Small intestine (tissue), 7 donors: Measurements from ENCODE around the gene KANK4. TPM values are rescaled to one million over a fixed set of nuclear protein-coding genes. Genes with fewer than 3 reads are reported as not detected.
"Not testable (repeated sequence)": the region's sequence is repeated elsewhere in the genome, so short reads cannot be mapped to it uniquely, and the experiment has no call there.

Experiments
- DNase-seq, 2 donors: peaks; one replicate each; pipeline versions ENCODE4 v3.0.0 to v3.0.0-alpha.2; 2013
- FAIRE-seq: peaks from 2 replicates; lab custom pipeline; 2012; peaks lifted over from hg19 to GRCh38; lab: Jason Lieb, UNC
- H3K27ac ChIP-seq, 3 donors: one replicate each; pipeline ENCODE4 v1.5.1; 2013; ENCODE audit warnings: low read length in 2 of 3, mild to moderate bottlenecking in 2 of 3, control low read depth in 1 of 3, inconsistent platforms in 1 of 3, low read depth in 1 of 3, moderate library complexity in 1 of 3
- H3K27me3 ChIP-seq, 3 donors: one replicate each; pipeline ENCODE4 v1.6.1; 2013; ENCODE audit warnings: low read length in 3 of 3, inconsistent platforms in 1 of 3; ENCODE audit not compliant: control insufficient read depth in 3 of 3, insufficient read depth in 3 of 3
- H3K36me3 ChIP-seq, 3 donors: one replicate each; pipeline ENCODE4 v1.6.1; 2013; ENCODE audit warnings: low read length in 3 of 3, inconsistent platforms in 1 of 3, low read depth in 1 of 3, mild to moderate bottlenecking in 1 of 3, moderate library complexity in 1 of 3; ENCODE audit not compliant: control insufficient read depth in 3 of 3, insufficient read depth in 2 of 3
- H3K4me1 ChIP-seq, 3 donors: one replicate each; pipeline ENCODE4 v1.6.1; 2013; ENCODE audit warnings: low read length in 2 of 3, inconsistent platforms in 1 of 3, low read depth in 1 of 3, mild to moderate bottlenecking in 1 of 3, moderate library complexity in 1 of 3; ENCODE audit not compliant: control insufficient read depth in 3 of 3, insufficient read depth in 2 of 3
- H3K4me3 ChIP-seq, 3 donors: one replicate each; pipeline ENCODE4 v1.5.1; 2013; ENCODE audit warnings: low read length in 3 of 3, control low read depth in 1 of 3, inconsistent platforms in 1 of 3, low read depth in 1 of 3, mild to moderate bottlenecking in 1 of 3, moderate library complexity in 1 of 3
- H3K9me3 ChIP-seq, 2 donors: one replicate each; pipeline ENCODE4 v1.6.1; 2013; ENCODE audit warnings: low read depth in 1 of 2, low read length in 1 of 2; ENCODE audit not compliant: control insufficient read depth in 2 of 2, insufficient read depth in 1 of 2
- WGBS, 3 donors: extraction: QIAGEN DNeasy Blood & Tissue Kit; methylation state at CpG; one replicate each; pipeline ENCODE4 v1.1.7; 2013; 5-methylcytosine and 5-hydroxymethylcytosine counted together
- polyA plus RNA-seq, 4 donors: library from polyadenylated mRNA; stranded (reverse) in 3 of 4; unstranded in 1 of 4; fragments of 200-250 nt in 3 of 4; fragments of 120-200 nt in 1 of 4; gene quantifications; one replicate each; pipeline versions ENCODE4 v1.2.1 to v1.2.3, GENCODE V29; 2013
- donor health status: healthy with polysubstance abuse.
- donor health status: control.
- donor health status: control.
- donor health status: Bipolar disorder and iron deficiency.
- donor health status: healthy.

KANK4 gene
- polyA plus RNA-seq, 4 donors, result 0.43 to 1.4 TPM; not detected in 2

GRCh38 chr1:62229468-62229867 is 89.8 kb downstream of the KANK4 start:
- Histone ChIP-seq H3K27me3 (no peaks in the 10 kb centered on the region), H3K27ac (no peak overlapping the region), H3K9me3 (no peaks in the 10 kb centered on the region), H3K4me3 (no peak overlapping the region), H3K4me1 (no peaks in the 10 kb centered on the region), H3K36me3 (no peaks in the 10 kb centered on the region)
- DNase-seq, result no peak
- FAIRE-seq, result no peak
- 70 to 82% (median 73%) methylated on average over 3 of the region's 3 CpGs for WGBS, 3 donors

- Histone ChIP-seq H3K9me3 (no peaks in the 10 kb centered on the region), H3K27me3 (no peaks in the 10 kb centered on the region), H3K27ac (no peak overlapping the region), H3K4me3 (no peak overlapping the region), H3K4me1 (no peaks in the 10 kb centered on the region), H3K36me3 (no peaks in the 10 kb centered on the region)
- DNase-seq (no peak), FAIRE-seq (no peak)
- 70 to 74% (median 73%) methylated on average over 4 of the region's 4 CpGs for WGBS, 3 donors
Measured at GRCh38 chr1:62228883-62229187, 90.4 kb downstream of the KANK4 start.

- 77 to 78% (median 78%) methylated on average over 12 of the region's 12 CpGs for WGBS, 3 donors
- FAIRE-seq, result no peak
- Histone ChIP-seq H3K36me3 (no peaks in the 10 kb centered on the region), H3K9me3 (no peaks in the 10 kb centered on the region), H3K4me3 (no peak overlapping the region), H3K4me1 (no peaks in the 10 kb centered on the region), H3K27ac (no peak overlapping the region), H3K27me3 (no peaks in the 10 kb centered on the region)
- no peak for DNase-seq
Measured at GRCh38 chr1:62228136-62228882, 90.9 kb downstream of the KANK4 start.

- 85 to 87% (median 85%) methylated on average over 11 of the region's 11 CpGs for WGBS, 3 donors
Measured at GRCh38 chr1:62227496-62227895, 91.7 kb downstream of the KANK4 start.

GRCh38 chr1:62224182-62224581 is 95.1 kb downstream of the KANK4 start:
- DNase-seq, result no peak
- WGBS, 3 donors, result 23 to 41% (median 39%) methylated on average over 1 to 2 of the region's 3 CpGs

More at GRCh38 chr1:62227496-62227895, 91.7 kb downstream of the KANK4 start:
- no peak for FAIRE-seq
- H3K27ac ChIP-seq, result no peak overlapping the region
- DNase-seq, result no peak
- no peaks in the 10 kb centered on the region for H3K9me3 ChIP-seq
- H3K27me3 ChIP-seq, result no peaks in the 10 kb centered on the region
- no peaks in the 10 kb centered on the region for H3K36me3 ChIP-seq
- H3K4me1 ChIP-seq, result no peaks in the 10 kb centered on the region
- H3K4me3 ChIP-seq, result no peak overlapping the region

GRCh38 chr1:62222321-62222720 is 96.9 kb downstream of the KANK4 start:
- 80 to 89% (median 83%) methylated on average over 7 to 9 of the region's 9 CpGs for WGBS, 3 donors
- no peaks in the 10 kb centered on the region for H3K4me1 ChIP-seq
- no peaks in the 10 kb centered on the region for H3K27me3 ChIP-seq
- FAIRE-seq, result no peak
- H3K9me3 ChIP-seq, result no peaks in the 10 kb centered on the region
- no peak overlapping the region for H3K27ac ChIP-seq
- DNase-seq, result no peak
- no peak overlapping the region for H3K4me3 ChIP-seq
- H3K36me3 ChIP-seq, result no peaks in the 10 kb centered on the region

More at GRCh38 chr1:62224182-62224581, 95.1 kb downstream of the KANK4 start:
- Histone ChIP-seq H3K27ac (no peak overlapping the region), H3K27me3 (no peaks in the 10 kb centered on the region), H3K4me3 (no peak overlapping the region), H3K36me3 (no peaks in the 10 kb centered on the region), H3K9me3 (no peaks in the 10 kb centered on the region), H3K4me1 (no peaks in the 10 kb centered on the region)
- no peak for FAIRE-seq

GRCh38 chr1:62221171-62221570 is 98.1 kb downstream of the KANK4 start:
- FAIRE-seq, result no peak
- WGBS, 3 donors, result 94 to 100% (median 100%) methylated on average over 1 of the region's 1 CpG
- Histone ChIP-seq H3K9me3 (no peaks in the 10 kb centered on the region), H3K27me3 (no peaks in the 10 kb centered on the region), H3K36me3 (no peaks in the 10 kb centered on the region), H3K4me3 (no peak overlapping the region), H3K27ac (no peak overlapping the region), H3K4me1 (no peaks in the 10 kb centered on the region)
- DNase-seq, result no peak

GRCh38 chr1:62220456-62220855 is 98.8 kb downstream of the KANK4 start:
- 91 to 95% (median 93%) methylated on average over 9 of the region's 9 CpGs for WGBS, 3 donors
- H3K4me3 ChIP-seq, H3K9me3 ChIP-seq, H3K36me3 ChIP-seq, FAIRE-seq, DNase-seq, H3K4me1 ChIP-seq, H3K27me3 ChIP-seq, H3K27ac ChIP-seq: not testable (repeated sequence)

GRCh38 chr1:62218604-62219003 is 100.6 kb downstream of the KANK4 start:
- Histone ChIP-seq H3K27ac (no peak overlapping the region), H3K4me3 (no peak overlapping the region), H3K36me3 (no peaks in the 10 kb centered on the region), H3K9me3 (no peaks in the 10 kb centered on the region), H3K27me3 (no peaks in the 10 kb centered on the region), H3K4me1 (no peaks in the 10 kb centered on the region)
- no peak for DNase-seq
- 56 to 83% (median 74%) methylated on average over 2 of the region's 2 CpGs for WGBS, 3 donors
- FAIRE-seq, result no peak
